Occipital lobe (tissue), 2 donors: ENCODE data around the gene SNX18. TPM values are rescaled to one million over a fixed set of nuclear protein-coding genes. Genes with fewer than 3 reads are reported as not detected.

Experiments used
- DNase-seq: peaks from one replicate; lab custom pipeline; 2025; lab: John Stamatoyannopoulos, UW
- total RNA-seq: library from RNA; depleted of rRNA; stranded (reverse); fragments of >200 nt; gene quantifications from one replicate; pipeline ENCODE4 v1.2.3, GENCODE V29; 2014

SNX18 gene
- total RNA-seq, 1 donor from 2014 or later, result 25.4 TPM

DNA sequence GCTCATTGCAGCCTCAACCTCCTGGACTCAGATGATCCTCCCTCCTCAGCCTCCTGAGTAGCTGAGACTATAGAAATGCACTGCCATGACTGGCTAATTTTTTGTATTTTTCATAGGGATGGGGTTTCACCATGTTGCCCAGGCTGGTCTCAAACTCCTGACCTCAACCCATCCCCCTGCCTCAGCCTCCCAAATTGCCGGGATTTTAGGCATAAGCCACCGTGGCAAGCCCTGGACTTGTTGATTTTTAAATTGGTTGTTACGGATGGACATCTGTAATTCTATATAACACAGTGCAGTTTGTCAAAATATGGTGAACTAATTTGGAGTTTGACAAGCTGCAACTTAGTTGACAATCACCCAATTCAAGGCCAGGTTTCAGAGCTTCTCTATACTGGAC lies 22.7 kb downstream of the SNX18 start:
- DNase-seq, result no peak

DNA sequence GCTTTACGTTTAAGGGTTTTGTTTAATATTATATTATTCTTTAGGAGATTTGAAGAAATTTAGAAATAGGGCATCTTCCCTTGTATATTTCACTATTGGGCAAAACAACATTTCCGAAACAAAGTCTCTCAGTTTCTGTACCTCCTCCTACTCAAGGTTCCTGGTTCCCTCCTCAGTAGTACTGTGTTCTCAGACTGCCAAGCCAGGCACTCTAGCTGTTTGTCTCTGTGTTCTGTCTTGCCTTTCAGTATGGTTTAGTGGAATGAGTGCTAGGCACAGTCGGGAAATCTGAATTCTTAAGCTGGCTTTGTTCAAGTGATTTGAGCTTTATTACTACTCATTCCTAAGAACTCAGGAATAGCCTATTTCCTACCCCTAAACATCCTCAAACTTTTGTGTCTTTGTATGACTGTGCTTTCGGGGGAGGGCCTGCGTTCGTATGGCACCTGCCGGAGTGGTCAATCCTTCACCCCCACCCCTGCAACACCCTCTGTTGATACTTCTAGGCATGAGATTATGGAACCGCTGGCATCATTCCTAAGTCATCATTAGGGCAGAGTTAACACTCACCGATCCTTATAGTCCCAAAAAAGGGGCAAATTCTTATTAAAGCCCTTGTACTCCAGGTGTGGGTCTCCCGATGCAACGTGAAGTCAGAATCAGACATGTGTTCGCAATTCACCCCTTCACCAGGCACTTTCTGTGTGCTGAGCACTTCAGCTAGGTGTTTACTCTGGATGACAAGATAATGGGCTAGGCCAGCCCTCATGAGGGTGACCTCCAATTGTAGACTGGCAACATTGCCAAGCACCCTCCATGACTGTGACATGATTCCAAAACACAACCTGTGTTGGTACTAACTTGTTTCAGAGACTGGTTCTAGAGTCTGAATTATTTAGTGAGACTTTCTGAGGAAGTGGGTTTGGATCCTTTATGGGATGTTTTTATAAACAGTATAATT lies 24.5 kb downstream of the SNX18 start:
- DNase-seq, result no peak

DNA sequence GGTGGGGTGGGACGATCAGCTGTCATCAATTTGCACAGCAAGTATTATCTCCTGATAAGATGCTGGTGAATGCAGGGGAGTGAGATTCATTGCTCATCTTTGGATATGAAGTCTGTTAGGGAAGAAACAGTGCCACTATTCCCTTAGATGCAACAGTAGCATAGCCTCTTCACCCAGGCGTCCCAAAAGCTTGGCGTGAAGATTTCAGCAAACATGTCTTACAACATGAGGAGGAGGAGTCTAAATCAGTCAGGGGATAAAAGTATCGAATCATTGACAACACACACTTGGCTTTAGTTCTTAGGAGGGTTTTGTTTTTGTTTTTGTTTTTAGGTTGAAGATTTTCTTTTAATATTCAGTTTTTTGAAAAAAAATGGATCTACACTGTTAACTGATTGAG lies 26.5 kb downstream of the SNX18 start:
- no peak for DNase-seq

DNA sequence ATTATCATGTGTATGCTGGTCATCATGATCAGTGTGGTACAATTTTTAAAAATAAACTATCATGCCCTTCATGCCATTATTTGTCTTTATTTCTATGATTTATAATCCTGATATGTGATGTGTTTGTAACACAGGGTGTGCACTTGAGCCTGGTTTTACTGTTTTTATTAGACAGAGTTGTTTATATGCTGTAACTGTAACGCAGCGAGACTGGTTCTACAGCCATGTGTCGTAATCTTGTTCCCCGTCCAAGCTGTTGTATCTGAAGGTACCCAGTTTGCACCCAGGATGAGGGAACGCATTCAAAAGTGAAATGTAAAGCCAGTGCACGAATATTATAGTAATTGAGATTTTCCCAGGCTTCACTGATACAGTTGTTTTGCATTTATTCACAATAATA lies 28.2 kb downstream of the SNX18 start:
- no peak for DNase-seq

DNA sequence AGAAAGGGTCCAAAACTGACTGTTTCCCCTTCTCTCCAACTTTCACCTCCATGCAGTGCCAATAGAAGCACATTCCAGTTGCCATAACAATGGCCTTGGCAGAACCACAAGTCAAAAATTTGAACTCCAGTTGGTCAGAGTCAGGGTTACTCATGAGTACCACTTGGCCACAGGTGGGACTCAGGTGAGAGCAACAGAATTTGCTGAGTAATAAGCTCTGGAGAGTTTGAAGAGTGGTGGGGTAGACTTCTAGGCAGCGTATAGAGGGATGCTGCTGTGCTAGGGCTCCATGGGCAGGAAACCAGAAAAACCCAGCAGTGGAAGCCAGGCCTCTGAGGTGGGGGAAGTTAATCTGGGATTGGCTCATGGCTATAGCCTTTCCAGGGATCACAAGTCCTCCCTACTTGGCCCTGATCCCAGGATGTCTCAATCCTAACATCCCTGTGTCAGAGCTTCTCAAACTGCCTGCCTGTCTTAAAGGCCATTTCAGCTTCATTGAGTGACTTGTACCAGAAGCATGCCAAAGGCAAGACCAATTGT lies 30.2 kb downstream of the SNX18 start:
- no peak for DNase-seq

DNA sequence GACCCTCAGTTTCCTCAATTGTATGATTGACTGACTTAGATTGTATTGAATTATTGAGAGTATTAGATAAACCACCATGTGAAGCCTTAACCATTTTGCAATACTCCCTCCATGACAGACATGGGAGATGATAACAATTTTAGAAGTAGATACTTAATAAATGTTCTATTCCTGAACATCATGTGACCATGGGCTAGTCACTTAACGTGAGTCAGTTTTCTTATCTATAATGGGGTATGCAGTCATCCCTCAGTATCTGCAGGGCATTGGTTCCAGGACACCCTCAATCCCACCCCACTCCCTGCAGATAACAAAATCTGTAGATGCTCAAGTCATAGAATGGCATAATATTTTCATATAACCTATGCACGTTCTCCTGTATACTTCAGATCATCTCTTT lies 31.0 kb downstream of the SNX18 start:
- no peak for DNase-seq

DNA sequence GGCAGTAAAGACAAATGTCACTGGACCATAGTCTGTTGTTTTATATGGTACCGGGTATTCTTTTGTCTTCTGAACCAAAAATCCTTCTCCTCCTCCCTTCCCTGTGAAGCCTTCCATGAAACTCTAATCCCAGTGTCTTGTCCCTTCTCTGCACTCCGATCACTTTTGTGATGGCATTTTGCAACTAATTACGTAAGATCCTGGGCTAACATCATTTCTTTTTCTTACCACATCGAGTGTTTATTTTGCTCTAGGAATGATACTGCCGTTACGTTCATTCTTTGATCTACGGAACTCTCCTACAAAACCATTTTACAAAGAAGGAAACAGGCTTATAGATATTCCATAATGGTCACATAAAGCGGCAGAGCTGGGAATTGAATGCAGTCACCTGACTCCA lies 33.7 kb downstream of the SNX18 start:
- no peak for DNase-seq

DNA sequence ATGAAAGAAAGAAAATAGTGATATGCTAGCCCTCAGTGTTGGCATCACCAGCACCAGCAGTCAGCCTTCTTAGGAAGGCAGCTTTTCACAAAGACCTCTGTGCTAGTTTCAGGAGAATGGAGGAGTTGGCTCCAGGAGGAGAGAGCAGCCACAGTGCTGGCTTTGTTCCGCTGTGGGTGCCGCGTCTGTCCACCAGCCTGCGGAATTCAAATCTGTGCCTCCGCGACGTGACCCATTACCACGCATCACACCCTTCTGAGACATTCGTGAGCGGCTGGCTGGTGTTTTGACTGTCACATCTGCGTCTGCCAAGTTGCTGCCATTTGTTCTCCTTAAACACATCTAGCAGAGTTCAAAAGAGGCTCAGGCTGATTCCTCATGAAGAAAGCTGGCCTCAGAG lies 34.4 kb downstream of the SNX18 start:
- peak; percentile 15 for DNase-seq

DNA sequence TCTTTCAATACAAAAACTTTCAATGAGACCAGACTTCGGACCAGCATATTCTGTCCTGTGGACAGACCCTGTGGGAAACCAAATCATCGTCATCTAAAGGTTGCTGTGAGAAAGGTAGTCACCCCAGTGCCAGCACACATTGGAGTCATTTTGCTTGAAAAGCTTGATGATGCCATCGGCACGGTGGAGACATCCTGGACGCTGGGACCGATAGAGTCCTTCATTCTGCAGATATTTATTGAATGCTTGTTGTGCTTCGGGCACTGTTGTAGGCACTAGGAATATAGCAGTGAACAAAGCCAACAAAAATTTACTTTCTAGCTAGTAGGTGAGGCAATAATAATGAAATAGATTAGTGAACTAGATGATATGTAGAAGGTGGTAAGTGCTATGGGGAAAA lies 34.9 kb downstream of the SNX18 start:
- DNase-seq, result no peak

DNA sequence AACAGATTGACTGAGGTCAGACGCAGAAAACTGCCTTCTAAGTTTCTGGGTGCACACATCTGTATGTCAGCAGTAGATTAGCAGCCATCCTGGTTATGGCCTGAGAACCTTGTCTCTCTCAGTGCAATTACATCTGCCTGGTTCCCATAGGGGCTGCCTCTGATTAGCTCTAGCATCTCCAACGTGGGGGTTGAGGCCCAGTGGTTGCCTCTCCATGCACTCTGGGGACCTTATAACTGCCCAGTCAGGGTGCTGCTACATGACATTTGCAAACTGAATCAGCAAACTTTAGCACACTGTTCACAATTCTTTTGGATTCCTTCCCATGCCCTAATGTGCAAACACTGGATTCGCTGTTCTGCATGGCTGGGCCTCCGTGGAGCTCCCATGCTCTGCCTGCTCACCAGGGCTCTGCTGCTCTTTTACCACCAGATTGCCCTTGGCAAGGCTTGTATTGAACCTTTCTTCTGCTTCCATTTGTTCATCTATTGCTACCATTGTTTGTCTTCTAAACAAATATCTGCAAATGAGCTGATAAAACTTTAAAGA lies 36.2 kb downstream of the SNX18 start:
- peak; percentile 67 for DNase-seq

DNA sequence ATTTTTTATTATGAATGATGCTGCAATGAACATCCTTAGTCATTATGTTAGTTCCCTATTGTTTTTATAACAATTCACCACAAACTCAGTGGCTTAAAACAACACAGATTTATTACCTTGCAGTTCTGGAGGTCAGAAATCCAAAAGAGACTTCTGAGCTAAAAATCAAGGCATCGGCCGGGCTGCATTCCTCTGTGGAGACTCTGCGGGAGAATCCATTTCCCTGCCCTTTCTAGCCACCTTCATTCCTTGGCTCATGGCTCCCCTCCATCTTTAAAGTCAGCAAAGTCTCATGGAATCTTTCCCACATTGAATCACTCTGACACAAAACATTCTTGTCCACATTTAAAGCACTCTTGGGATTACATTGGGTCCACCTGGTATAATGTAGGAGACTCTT lies 38.6 kb downstream of the SNX18 start:
- DNase-seq, result no peak

DNA sequence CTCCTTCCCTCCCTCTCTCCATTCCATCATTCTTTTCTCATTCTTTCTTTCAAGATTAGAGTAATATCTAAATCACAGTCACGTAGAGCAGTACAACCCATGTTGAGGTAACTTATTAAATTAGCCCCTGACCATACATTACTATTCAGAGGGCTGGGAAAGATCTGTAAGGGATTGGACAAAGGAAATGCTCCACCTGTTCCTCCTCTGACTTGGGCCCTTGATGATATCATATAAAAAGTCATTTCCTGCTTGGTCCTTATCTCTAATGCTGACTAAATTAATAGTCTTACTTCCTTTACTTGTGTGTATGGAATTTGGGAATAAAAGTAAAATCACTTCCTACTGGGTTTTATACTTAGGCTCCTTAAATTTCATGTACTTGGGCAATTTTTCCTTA lies 40.8 kb downstream of the SNX18 start:
- no peak for DNase-seq

DNA sequence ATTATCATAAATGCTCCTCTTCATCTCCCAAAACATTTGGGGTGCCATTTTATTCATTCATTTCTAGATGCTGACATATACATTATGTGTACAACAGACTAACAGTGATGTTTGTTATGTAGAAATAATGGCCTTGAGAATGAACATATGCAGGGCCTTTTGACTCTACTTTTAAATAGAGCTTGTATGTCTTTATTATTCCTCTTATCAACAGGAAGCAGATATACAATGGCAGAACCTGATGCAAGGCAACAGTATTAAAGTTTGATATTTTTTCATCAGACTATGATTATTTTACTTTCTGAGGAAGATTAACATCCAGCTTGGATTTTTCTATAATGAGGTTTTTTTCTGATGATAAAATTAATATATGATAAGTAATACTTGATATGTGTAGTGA lies 44.1 kb downstream of the SNX18 start:
- no peak for DNase-seq

DNA sequence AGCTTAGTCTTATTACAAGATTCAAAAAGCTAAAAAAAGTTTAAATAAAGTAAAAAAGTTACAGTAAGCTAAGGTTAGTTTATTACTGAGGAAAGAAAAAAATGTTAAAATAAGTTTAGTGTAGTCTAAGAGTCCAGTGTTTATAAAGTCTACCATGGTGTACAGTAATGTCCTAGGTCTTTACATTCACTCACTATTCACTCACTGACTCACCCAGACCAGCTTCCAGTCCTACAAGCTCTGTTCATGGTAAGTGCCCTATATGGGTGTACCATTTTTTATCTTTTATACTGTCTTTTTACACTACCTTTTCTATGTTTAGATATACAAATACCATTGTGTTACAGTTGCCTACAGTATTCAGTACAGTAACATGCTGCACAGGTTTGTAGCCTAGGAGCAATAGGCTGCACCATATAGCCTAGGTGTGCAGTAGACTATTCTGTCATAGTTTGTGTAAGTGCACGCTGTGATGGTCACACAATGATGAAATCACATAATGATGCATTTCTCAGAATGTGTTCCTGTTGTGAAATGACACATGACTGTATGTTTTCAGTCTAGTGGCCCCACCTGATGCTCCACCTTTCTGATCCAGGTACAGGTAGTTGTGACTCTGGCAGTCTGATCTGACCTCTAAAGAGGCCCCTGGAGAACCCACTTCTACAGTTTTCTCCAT lies 45.7 kb downstream of the SNX18 start:
- no peak for DNase-seq

DNA sequence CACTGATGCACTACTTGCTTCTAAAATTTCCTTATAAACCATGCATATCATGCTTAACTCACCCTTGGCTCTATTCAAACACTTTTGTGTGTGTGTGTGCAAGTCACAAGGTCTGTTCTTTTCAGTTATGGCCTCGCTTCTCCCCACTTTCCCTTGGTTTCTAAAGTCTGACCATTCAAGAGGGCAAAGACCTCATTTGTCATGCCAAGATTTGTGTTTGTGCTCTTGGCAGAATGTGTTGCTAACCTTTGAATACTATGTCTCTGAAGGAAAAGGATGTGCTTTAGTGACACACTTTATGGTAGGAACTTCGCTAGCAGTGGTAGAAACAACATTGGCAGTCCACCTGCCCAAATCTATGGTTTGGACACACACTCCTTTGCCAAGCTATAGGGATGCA lies 50.4 kb downstream of the SNX18 start:
- DNase-seq, result no peak

DNA sequence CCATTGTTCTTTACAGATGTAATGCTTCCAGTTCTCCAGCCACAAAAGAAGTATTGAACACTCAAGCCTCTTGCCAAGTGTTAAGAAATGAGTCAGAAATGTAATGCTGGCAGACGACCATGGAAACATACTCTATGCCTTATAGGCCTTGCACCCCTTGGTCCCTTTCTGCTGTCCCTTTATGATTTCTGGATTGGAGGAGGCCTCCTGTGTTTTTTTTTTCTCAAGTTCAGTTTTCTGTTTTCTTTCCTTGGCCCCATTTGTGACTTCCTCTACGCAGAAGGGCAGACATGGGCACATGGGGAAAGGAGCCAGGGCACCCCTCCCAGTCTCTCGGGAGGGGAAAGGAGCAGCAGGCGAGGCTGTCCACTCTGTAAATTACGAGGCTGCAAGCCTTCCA lies 53.4 kb downstream of the SNX18 start:
- no peak for DNase-seq

DNA sequence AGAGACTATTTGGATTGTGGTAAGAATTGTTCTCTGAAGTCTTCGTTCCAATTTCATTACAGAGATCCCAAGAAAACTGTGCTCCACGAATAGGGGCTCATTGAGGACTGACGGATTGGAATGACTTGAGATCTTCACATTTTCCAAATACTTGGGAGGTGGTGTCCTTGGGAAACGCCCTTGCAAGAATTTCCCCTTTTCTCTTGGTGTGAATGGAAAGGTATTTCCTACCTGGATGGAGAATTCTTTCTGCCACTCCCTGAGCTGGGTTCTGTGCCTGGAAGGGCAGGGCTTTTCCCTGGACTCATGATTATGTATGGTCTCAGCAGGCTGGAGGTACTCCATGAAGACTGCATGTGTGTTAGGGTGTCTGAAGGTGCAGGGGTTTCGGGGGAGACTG lies 53.9 kb downstream of the SNX18 start:
- no peak for DNase-seq

DNA sequence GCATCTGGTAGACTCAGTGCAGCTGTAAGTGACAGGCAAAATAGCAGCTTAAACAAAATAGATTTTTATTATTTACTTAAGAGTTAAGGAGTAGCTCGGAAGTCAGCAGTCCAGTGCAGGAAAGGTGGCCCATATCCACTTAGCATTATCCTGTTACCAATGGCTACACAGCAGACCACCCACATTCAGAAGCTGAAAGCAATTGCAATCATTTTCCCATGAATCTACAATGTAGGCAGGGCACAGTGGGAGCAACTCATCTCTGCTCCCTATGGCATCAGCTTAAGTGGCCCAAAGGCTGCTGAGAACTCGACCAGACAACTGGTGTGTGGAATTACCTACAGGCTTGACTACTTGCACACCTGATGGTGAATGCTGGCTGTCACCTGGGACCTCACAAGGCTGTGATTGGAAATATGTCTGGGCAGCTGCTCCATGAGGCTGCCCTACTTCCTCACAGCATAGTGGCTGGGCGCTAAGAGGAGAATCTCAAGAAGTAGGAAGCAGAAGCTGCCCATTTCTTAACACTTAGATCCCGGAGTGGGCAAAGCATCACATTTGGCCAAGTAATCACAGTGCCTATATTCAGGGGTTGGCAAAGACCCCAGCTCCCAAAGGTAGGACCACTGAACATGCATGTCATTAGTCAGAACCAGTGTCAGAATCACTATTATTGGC lies 56.4 kb downstream of the SNX18 start:
- DNase-seq, result no peak

DNA sequence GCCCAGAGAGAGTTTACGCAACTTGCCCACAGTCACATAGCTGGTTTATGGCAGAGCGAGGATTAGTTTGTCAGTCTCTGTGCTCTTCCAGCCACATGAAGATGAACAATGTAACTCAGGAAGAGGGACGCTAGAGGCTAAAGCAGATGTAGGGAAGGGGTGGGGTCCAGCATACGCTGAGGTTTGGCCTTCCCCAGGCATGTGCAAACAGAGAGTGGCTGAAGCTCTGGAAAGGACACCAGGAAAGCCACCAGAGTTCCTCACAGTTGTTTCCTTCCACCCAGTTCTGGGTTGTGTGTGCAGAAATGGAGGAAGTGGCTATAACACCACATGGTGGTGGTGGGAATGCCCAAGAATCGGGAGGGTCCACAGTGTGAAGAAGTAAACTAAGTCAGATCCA lies 60.0 kb downstream of the SNX18 start:
- no peak for DNase-seq

DNA sequence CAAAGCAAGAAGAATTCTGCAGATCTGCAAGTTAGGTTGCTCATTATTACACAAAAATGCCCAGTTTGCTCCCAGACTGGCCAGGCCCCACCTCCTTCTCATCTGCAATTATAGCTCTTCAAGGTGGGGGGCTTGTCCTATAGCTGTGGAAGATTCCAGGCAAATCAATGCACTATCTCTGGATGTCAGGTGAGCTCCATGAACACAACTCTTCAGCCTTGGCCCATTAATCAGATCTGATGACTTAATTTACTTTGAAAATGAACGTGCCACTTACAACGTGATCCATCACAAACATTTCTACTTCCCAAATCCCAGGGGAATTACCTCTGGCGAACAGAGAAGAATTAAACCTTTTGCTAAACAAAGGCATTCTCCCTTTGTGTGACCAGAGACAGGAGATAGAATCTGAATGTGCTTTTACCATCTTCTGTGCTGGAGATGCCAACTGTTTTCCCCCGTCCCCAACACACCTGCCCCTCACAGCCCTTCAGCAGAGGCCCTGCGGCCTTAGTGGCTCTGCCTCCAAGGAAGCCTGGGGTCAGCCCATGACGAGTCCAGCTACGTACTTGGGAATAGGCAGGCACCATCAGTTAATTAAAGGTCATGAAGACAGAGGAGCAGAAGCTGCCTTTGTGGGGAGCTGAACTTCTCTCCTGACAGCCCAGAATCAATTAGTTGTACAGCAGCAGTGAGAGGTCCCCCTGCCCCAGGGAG lies 60.5 kb downstream of the SNX18 start:
- DNase-seq, result no peak
